Endodermal cell (in vitro differentiated cells): ENCODE measurements around the gene MTOR. TPM values are rescaled to one million over a fixed set of nuclear protein-coding genes. Genes with fewer than 3 reads are reported as not detected.

Source experiments
- DNase-seq: peaks from one replicate; pipeline ENCODE4 v3.0.0-alpha.2; 2017
- H3K27ac ChIP-seq: 2 replicates; pipeline ENCODE4 v1.5.1; 2013; ENCODE audit warnings: mild to moderate bottlenecking, low read depth, low read length, moderate library complexity
- H3K27me3 ChIP-seq: 2 replicates; pipeline ENCODE4 v1.6.1; 2013; ENCODE audit warnings: mild to moderate bottlenecking, low read length, moderate library complexity; ENCODE audit not compliant: insufficient read depth, control insufficient read depth, poor library complexity, severe bottlenecking
- H3K36me3 ChIP-seq: 2 replicates; pipeline ENCODE4 v1.7.0; 2013; ENCODE audit warnings: mild to moderate bottlenecking, low read length, moderate library complexity; ENCODE audit not compliant: control insufficient read depth, insufficient read depth
- H3K4me1 ChIP-seq: one replicate; pipeline ENCODE4 v1.7.0; 2013; ENCODE audit warnings: low read length; ENCODE audit not compliant: control insufficient read depth, insufficient read depth
- H3K4me3 ChIP-seq: 2 replicates; pipeline ENCODE4 v1.5.1; 2013; ENCODE audit warnings: mild to moderate bottlenecking, low read length, moderate library complexity
- H3K9ac ChIP-seq: 2 replicates; pipeline ENCODE4 v1.6.1; 2013; ENCODE audit warnings: mild to moderate bottlenecking, low read length, moderate library complexity; ENCODE audit not compliant: poor library complexity, severe bottlenecking; ENCODE audit errors: extremely low read depth
- H3K9me3 ChIP-seq: 2 replicates; pipeline ENCODE4 v1.6.1; 2013; ENCODE audit warnings: mild to moderate bottlenecking, low read length, moderate library complexity; ENCODE audit not compliant: control insufficient read depth
- H3K27ac Mint-ChIP-seq: 2 replicates; pipeline ENCODE4 v1.8.0; 2020; ENCODE audit warnings: mixed read lengths
- H3K27me3 Mint-ChIP-seq: 2 replicates; pipeline ENCODE4 v1.8.0; 2021; ENCODE audit warnings: mild to moderate bottlenecking, mixed read lengths; ENCODE audit not compliant: insufficient read depth
- H3K36me3 Mint-ChIP-seq: 2 replicates; pipeline ENCODE4 v1.8.0; 2020; ENCODE audit warnings: low read depth, mixed read lengths
- H3K4me1 Mint-ChIP-seq: 2 replicates; pipeline ENCODE4 v1.8.0; 2020; ENCODE audit warnings: mixed read lengths
- H3K4me3 Mint-ChIP-seq: 2 replicates; pipeline ENCODE4 v1.8.0; 2020; ENCODE audit warnings: mild to moderate bottlenecking, moderate library complexity, mixed read lengths
- H3K9me3 Mint-ChIP-seq: 2 replicates; pipeline ENCODE4 v1.8.0; 2020; ENCODE audit warnings: mild to moderate bottlenecking, mixed read lengths
- WGBS, 2 experiments: methylation state at CpG; one replicate each; pipeline versions ENCODE4 v1.1.5 to v1.1.7; 2013; ENCODE audit warnings: missing lambda C conversion rate in 2 of 2, mixed read lengths in 1 of 2; ENCODE audit not compliant: insufficient coverage in 1 of 2, insufficient read length in 1 of 2; 5-methylcytosine and 5-hydroxymethylcytosine counted together
- total RNA-seq, 2 donors: library from RNA; stranded (reverse); fragmentation: NEBNext Ultra II Directional in 1 of 2; extraction: Animal tissue kit (Norgen Biotek cat#: 25700) in 1 of 2; gene quantifications; 2 replicates in 1 of 2; 3 replicates in 1 of 2; pipeline ENCODE4 v1.2.1, GENCODE V29; 2021
- TF ChIP-seq, protein P1 (sequence below): fragments of 200-600 bp; sonication (generic); conservative IDR thresholded peaks from 2 replicates; pipeline ENCODE4 v1.5.0; 2021; ENCODE audit warnings: antibody characterized with exemption, mild to moderate bottlenecking

Gene MTOR
- total RNA-seq, 2 donors from 2014 or later = 69.0 to 78.3 TPM

DNA sequence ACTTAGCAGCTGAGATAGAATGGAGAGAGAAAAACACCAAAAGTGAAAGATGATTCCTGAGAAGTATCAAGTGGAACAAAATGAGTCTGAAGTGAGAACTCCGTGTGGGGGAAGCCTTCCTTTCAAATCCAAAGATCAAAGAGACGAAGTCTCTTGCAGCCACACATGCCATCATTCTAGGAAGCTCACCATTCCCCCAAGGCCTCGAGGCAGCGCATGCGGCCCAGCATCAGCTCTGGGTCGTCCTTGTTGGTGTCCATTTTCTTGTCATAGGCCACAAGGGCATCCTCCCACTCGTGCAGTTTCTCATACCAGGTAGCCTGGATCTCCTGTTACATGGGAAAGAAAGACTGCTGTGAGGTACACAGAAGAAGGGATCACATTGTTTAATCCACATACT lies 105.4 kb downstream of the MTOR start:
- H3K27ac ChIP-seq = no peak overlapping the region
- H3K36me3 ChIP-seq = peaks cover 68% of the 10 kb centered on the region
- no peaks in the 10 kb centered on the region for H3K27me3 Mint-ChIP-seq
- H3K4me3 ChIP-seq = no peak overlapping the region
- H3K9me3 Mint-ChIP-seq = peaks cover 18% of the 10 kb centered on the region
- no peak overlapping the region for H3K9ac ChIP-seq
- peaks cover 19% of the 10 kb centered on the region for H3K9me3 ChIP-seq
- no peaks in the 10 kb centered on the region for H3K27me3 ChIP-seq
- 94% methylated on average over 7 of the region's 7 CpGs for WGBS, 2 experiments
- no peak for DNase-seq
- H3K4me1 Mint-ChIP-seq = no peaks in the 10 kb centered on the region
- H3K4me1 ChIP-seq = no peaks in the 10 kb centered on the region
- H3K27ac Mint-ChIP-seq = no peak overlapping the region
- no peak overlapping the region for H3K4me3 Mint-ChIP-seq
- peaks cover 59% of the 10 kb centered on the region for H3K36me3 Mint-ChIP-seq
- TF ChIP-seq, protein P1, sequence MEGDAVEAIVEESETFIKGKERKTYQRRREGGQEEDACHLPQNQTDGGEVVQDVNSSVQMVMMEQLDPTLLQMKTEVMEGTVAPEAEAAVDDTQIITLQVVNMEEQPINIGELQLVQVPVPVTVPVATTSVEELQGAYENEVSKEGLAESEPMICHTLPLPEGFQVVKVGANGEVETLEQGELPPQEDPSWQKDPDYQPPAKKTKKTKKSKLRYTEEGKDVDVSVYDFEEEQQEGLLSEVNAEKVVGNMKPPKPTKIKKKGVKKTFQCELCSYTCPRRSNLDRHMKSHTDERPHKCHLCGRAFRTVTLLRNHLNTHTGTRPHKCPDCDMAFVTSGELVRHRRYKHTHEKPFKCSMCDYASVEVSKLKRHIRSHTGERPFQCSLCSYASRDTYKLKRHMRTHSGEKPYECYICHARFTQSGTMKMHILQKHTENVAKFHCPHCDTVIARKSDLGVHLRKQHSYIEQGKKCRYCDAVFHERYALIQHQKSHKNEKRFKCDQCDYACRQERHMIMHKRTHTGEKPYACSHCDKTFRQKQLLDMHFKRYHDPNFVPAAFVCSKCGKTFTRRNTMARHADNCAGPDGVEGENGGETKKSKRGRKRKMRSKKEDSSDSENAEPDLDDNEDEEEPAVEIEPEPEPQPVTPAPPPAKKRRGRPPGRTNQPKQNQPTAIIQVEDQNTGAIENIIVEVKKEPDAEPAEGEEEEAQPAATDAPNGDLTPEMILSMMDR = no peak

DNA sequence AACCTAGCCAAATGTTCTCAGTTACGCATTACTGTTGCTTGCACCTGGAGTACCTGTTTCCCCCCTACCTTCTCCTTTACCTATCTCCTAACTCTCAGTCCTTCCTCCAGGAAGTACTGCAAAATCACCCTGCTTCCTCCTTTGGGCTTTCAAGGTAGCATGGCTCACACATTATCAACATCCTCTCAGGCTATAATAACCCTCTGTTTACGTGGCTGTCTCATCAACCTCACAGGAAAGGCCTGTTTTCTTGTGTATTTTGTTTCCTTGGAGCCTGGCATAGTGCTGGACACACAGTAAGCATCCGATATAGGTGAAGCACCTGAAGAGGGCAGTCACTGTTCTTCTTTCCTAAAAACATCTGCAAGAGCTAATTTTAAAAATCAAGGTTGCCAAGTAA lies 105.9 kb downstream of the MTOR start:
- Histone ChIP-seq H3K4me1 (no peaks in the 10 kb centered on the region), H3K9me3 (peaks cover 14% of the 10 kb centered on the region), H3K27me3 (no peaks in the 10 kb centered on the region), H3K4me3 (no peak overlapping the region), H3K27ac (no peak overlapping the region), H3K36me3 (peaks cover 64% of the 10 kb centered on the region), H3K9ac (no peak overlapping the region)
- Mint-ChIP-seq H3K4me1 (no peaks in the 10 kb centered on the region), H3K27ac (no peak overlapping the region), H3K36me3 (peaks cover 56% of the 10 kb centered on the region), H3K27me3 (no peaks in the 10 kb centered on the region), H3K4me3 (no peak overlapping the region), H3K9me3 (peaks cover 12% of the 10 kb centered on the region)
- WGBS, 2 experiments = 93 to 100% methylated on average over 3 of the region's 3 CpGs
- TF ChIP-seq, protein P1 = no peak
- no peak for DNase-seq

DNA sequence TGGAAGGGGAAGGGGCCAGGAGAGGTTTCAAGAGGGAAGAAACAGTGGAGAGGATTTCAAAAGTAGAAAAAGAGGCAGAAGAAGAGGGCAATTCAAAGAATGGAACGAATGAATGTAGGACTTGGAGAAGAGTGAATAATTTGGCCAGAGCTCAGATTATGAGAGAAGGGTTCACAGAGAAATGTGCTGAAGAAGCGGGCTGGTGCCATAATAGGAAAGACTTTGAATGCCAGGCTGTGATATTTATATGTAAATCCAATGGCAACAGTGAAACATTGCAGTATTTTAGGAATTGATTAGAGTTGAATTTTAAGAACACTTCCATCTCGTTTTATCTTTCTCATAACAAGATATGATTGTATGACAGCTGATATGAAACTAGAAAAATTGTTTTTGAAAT lies 109.2 kb downstream of the MTOR start:
- Histone ChIP-seq H3K4me3 (no peak overlapping the region), H3K27me3 (no peaks in the 10 kb centered on the region), H3K9me3 (no peaks in the 10 kb centered on the region), H3K4me1 (no peaks in the 10 kb centered on the region), H3K27ac (no peak overlapping the region), H3K36me3 (peaks cover 69% of the 10 kb centered on the region), H3K9ac (no peak overlapping the region)
- Mint-ChIP-seq H3K27me3 (no peaks in the 10 kb centered on the region), H3K9me3 (no peaks in the 10 kb centered on the region), H3K36me3 (peaks cover 66% of the 10 kb centered on the region), H3K4me1 (no peaks in the 10 kb centered on the region), H3K27ac (no peak overlapping the region), H3K4me3 (no peak overlapping the region)
- WGBS, 2 experiments = 90% methylated on average over 1 to 2 of the region's 3 CpGs
- TF ChIP-seq, protein P1 = no peak
- DNase-seq = no peak
